ENCODE results near the gene HNF4A. TPM values are rescaled to one million over a fixed set of nuclear protein-coding genes. Genes with fewer than 3 reads are reported as not detected.

HNF4A gene
- total and polyA plus RNA-seq, 2 of the 13 experiments (the other 11 are each of a cell fraction or from before 2014, with no cell fraction given) = 80.9 to 169 TPM

GRCh38 chr20:44355498-44356352 is at the start of gene HNF4A (continued):
- TF ChIP-seq ZBTB49 (CRISPR knock-in tag; IDR thresholded peaks at IDR 0.05; ENCODE audit: borderline replicate concordance) = no peak
- TF ChIP-seq ZMYM3 (CRISPR knock-in tag; IDR thresholded peaks at IDR 0.05) = no peak; the same call in 1 of the 2 replicates
- TF ChIP-seq ZFP62 (CRISPR knock-in tag; IDR thresholded peaks at IDR 0.05) = no peak
- TF ChIP-seq NFAT5 (CRISPR knock-in tag; IDR thresholded peaks at IDR 0.05) = no peak; the same call in 1 of the 2 replicates
- no peak for TF ChIP-seq FIP1L1 (IDR thresholded peaks at IDR 0.05; ENCODE audit: borderline replicate concordance, insufficient read depth, low read depth, low read length)
- TF ChIP-seq ARID2 (CRISPR knock-in tag; IDR thresholded peaks at IDR 0.05; ENCODE audit: borderline replicate concordance) = no peak
- TF ChIP-seq PHF8 (CRISPR knock-in tag; IDR thresholded peaks at IDR 0.05) = peak; percentile 95
- 0 out of 2 replicates have a peak, but pooled peaks have one; percentile 89 for TF ChIP-seq FOXO4 (CRISPR knock-in tag; conservative IDR thresholded peaks at IDR 0.05)
- no peak for TF ChIP-seq PRDM10 (CRISPR knock-in tag; IDR thresholded peaks at IDR 0.05; ENCODE audit: low read depth)
- peak; percentile 94; the same call in 1 of the 2 replicates for TF ChIP-seq ZNF569 (CRISPR knock-in tag; IDR thresholded peaks at IDR 0.05; ENCODE audit: borderline replicate concordance)
